SK-N-MC (cell line): ENCODE data around the gene PRXL2B.

Experiments
- EZH2 ChIP-seq: fragments of 200-600 bp; sonication (generic); IDR thresholded peaks from one replicate; pipeline ENCODE4 v1.6.1; 2017; ENCODE audit warnings: antibody characterized with exemption
- POLR2AphosphoS5 ChIP-seq: IDR thresholded peaks from 2 replicates; pipeline ENCODE4 v1.6.1; 2012; ENCODE audit warnings: mild to moderate bottlenecking, low read depth, low read length, borderline replicate concordance

GRCh38 chr1:2635361-2636010, 48.9 kb downstream of the PRXL2B start:
- TF ChIP-seq EZH2: no peak
- no peak for TF ChIP-seq POLR2AphosphoS5
